HG03354 (cell line): Measurements from ENCODE around the gene HLF.

Experiments used
- ATAC-seq: cut with Tn5 transposase; IDR thresholded peaks from one replicate; pipeline ENCODE4 v1.9.1; 2021; ENCODE audit warnings: mild to moderate bottlenecking; ENCODE audit not compliant: unreplicated experiment, poor library complexity, severe bottlenecking

HLF gene

GRCh38 chr17:55248077-55248476 lies 16.7 kb upstream of the HLF start:
- no peak for ATAC-seq

GRCh38 chr17:55249861-55250260 lies 14.9 kb upstream of the HLF start:
- ATAC-seq = no peak

GRCh38 chr17:55254375-55254774 lies 10.4 kb upstream of the HLF start:
- ATAC-seq = no peak

- no peak for ATAC-seq
Measured at GRCh38 chr17:55258578-55259135, 6.1 kb upstream of the HLF start.

GRCh38 chr17:55259684-55260111 lies 5.1 kb upstream of the HLF start:
- ATAC-seq = no peak

GRCh38 chr17:55261311-55261710 lies 3.4 kb upstream of the HLF start:
- no peak for ATAC-seq

- no peak for ATAC-seq
Measured at GRCh38 chr17:55263569-55264277, 1.0 kb upstream of the HLF start.

GRCh38 chr17:55264278-55264644 lies 499 bp upstream of the HLF start:
- ATAC-seq = peak; percentile 4

- ATAC-seq = no peak
Measured at GRCh38 chr17:55265311-55266021, 706 bp downstream of the HLF start.

GRCh38 chr17:55266051-55266957 lies 1.5 kb downstream of the HLF start:
- no peak for ATAC-seq

GRCh38 chr17:55266958-55267688 lies 2.4 kb downstream of the HLF start:
- ATAC-seq = no peak

- ATAC-seq = no peak
Measured at GRCh38 chr17:55267777-55268648, 3.3 kb downstream of the HLF start.

GRCh38 chr17:55268649-55269480 lies 4.1 kb downstream of the HLF start:
- ATAC-seq = no peak

GRCh38 chr17:55269894-55270293 lies 5.1 kb downstream of the HLF start:
- no peak for ATAC-seq

- no peak for ATAC-seq
Measured at GRCh38 chr17:55271223-55271571, 6.4 kb downstream of the HLF start.

GRCh38 chr17:55271958-55272710 lies 7.4 kb downstream of the HLF start:
- ATAC-seq = no peak
